ENCODE measurements around the gene HNRNPU. TPM values are rescaled to one million over a fixed set of nuclear protein-coding genes. Genes with fewer than 3 reads are reported as not detected.

Gene HNRNPU
- polyA plus RNA-seq, 1 donor from 2014 or later: 346 TPM

DNA sequence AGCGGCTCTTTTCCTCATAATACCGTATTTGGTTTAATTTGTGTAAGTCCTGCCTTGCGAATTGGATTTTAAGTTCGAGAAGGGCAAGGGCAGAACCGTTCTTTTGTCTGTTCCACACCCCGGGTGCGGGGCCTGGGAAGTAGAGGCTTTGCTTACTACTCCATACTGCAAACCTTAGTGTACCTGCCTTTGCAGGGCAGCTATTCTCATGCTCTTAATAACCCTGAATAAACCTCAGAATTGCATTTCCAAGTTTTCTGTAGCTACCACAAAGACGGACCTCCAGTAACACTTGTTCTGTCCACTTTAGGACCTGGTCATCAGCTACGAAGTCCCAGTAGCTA, 657 bp upstream of the HNRNPU start:
- TF ChIP-seq RAD21 (conservative IDR thresholded peaks at IDR 0.05) (no peak), TAF1 (IDR thresholded peaks at IDR 0.05; ENCODE audit: low read depth) (no peak), POLR2AphosphoS5 (IDR thresholded peaks at IDR 0.05) (no peak), MXI1 (conservative IDR thresholded peaks at IDR 0.05; ENCODE audit: poor library complexity, severe bottlenecking) (no peak), EP300 (conservative IDR thresholded peaks at IDR 0.05; ENCODE audit: poor library complexity, severe bottlenecking) (no peak), SMC3 (conservative IDR thresholded peaks at IDR 0.05; ENCODE audit: poor library complexity) (no peak), EZH2 (IDR thresholded peaks at IDR 0.05; ENCODE audit: borderline replicate concordance, insufficient read depth, low read length, poor library complexity, severe bottlenecking) (no peak), REST (IDR thresholded peaks at IDR 0.05; ENCODE audit: borderline replicate concordance) (no peak)
- TF ChIP-seq, protein P1, sequence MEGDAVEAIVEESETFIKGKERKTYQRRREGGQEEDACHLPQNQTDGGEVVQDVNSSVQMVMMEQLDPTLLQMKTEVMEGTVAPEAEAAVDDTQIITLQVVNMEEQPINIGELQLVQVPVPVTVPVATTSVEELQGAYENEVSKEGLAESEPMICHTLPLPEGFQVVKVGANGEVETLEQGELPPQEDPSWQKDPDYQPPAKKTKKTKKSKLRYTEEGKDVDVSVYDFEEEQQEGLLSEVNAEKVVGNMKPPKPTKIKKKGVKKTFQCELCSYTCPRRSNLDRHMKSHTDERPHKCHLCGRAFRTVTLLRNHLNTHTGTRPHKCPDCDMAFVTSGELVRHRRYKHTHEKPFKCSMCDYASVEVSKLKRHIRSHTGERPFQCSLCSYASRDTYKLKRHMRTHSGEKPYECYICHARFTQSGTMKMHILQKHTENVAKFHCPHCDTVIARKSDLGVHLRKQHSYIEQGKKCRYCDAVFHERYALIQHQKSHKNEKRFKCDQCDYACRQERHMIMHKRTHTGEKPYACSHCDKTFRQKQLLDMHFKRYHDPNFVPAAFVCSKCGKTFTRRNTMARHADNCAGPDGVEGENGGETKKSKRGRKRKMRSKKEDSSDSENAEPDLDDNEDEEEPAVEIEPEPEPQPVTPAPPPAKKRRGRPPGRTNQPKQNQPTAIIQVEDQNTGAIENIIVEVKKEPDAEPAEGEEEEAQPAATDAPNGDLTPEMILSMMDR (IDR thresholded peaks at IDR 0.05; ENCODE audit: poor library complexity, severe bottlenecking): no peak
- Histone ChIP-seq H3F3A (ENCODE audit: insufficient read depth, low read length, poor library complexity, severe bottlenecking) (peaks cover 10% of the 10 kb centered on the region), H3K4me3 (ENCODE audit: low read length) (peak overlapping the region; percentile 97), H3K4me2 (ENCODE audit: low read length) (peak overlapping the region; percentile 97), H3K9me3 (ENCODE audit: low read length) (no peaks in the 10 kb centered on the region), H3K27ac (ENCODE audit: low read length) (peak overlapping the region; percentile 100), H2AFZ (ENCODE audit: low read depth, low read length) (peak overlapping the region; percentile 70), H3K27me3 (ENCODE audit: insufficient read depth, low read depth, low read length) (no peaks in the 10 kb centered on the region), H3K9me2 (ENCODE audit: insufficient read depth, low read length) (no peaks in the 10 kb centered on the region), H4K20me1 (ENCODE audit: insufficient read depth) (peaks cover 28% of the 10 kb centered on the region), H3K36me3 (ENCODE audit: insufficient read depth, low read length) (no peaks in the 10 kb centered on the region), H3K9ac (ENCODE audit: low read length) (peak overlapping the region; percentile 89), H3K79me2 (replicated peaks; ENCODE audit: insufficient read depth, low read length) (peaks cover 37% of the 10 kb centered on the region)

DNA sequence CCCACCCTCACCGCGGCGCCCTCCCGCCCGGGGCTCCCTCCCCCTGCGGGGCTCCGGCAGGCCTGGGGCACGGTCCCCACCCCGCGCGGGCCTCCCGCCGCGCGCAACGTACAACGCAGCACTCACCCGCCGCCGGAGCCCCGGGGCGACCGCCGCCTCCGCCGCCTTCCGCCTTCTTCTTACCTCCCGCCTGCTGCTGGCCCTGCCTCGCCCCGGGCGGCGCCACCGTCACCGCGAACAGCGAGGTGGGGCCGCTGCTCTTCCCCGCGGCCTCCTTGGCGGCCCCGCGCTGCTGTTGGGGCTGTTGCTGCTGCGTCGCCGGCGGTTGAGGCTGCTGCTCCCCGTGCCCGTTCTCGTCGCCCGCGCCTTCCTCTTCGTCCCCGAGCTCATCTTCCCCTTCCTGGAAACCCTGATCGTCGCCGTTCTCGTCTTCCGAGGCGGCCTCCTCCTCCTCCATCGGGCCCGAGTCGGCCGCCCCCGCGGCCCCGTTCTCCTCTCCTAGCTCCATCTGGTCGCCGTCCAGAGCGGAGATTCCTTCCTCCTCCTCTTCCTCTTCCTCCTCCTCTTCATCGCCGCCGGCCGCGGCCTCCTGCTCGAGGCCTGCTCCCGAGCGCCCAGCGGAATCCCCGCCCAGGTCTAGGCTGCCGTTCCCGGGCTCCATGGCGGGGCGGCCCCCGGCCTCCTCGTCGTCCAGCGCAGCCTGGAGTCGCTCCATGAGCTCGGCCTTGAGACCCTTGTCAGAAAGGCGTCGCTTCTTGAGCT, 671 bp downstream of the HNRNPU start:
- TF ChIP-seq EZH2 (IDR thresholded peaks at IDR 0.05; ENCODE audit: borderline replicate concordance, insufficient read depth, low read length, poor library complexity, severe bottlenecking): no peak
- TF ChIP-seq EP300 (conservative IDR thresholded peaks at IDR 0.05; ENCODE audit: poor library complexity, severe bottlenecking): no peak
- TF ChIP-seq SMC3 (conservative IDR thresholded peaks at IDR 0.05; ENCODE audit: poor library complexity): no peak
- no peak for TF ChIP-seq MXI1 (conservative IDR thresholded peaks at IDR 0.05; ENCODE audit: poor library complexity, severe bottlenecking)
- no peak for TF ChIP-seq RAD21 (conservative IDR thresholded peaks at IDR 0.05)
- no peak for TF ChIP-seq REST (IDR thresholded peaks at IDR 0.05; ENCODE audit: borderline replicate concordance)
- TF ChIP-seq, protein P1 (IDR thresholded peaks at IDR 0.05; ENCODE audit: poor library complexity, severe bottlenecking): no peak
- no peak for TF ChIP-seq POLR2AphosphoS5 (IDR thresholded peaks at IDR 0.05)
- TF ChIP-seq TAF1 (IDR thresholded peaks at IDR 0.05; ENCODE audit: low read depth): no peak
- Histone ChIP-seq H3K9me2 (ENCODE audit: insufficient read depth, low read length) (no peaks in the 10 kb centered on the region), H3K9ac (ENCODE audit: low read length) (peak overlapping the region; percentile 100), H3K36me3 (ENCODE audit: insufficient read depth, low read length) (peaks cover 2% of the 10 kb centered on the region), H3K27me3 (ENCODE audit: insufficient read depth, low read depth, low read length) (no peaks in the 10 kb centered on the region), H3K4me2 (ENCODE audit: low read length) (no peak overlapping the region), H2AFZ (ENCODE audit: low read depth, low read length) (peak overlapping the region; percentile 70), H3K27ac (ENCODE audit: low read length) (peak overlapping the region; percentile 100), H3K79me2 (replicated peaks; ENCODE audit: insufficient read depth, low read length) (peaks cover 50% of the 10 kb centered on the region), H3K9me3 (ENCODE audit: low read length) (no peaks in the 10 kb centered on the region), H3K4me3 (ENCODE audit: low read length) (peak overlapping the region; percentile 97), H3F3A (ENCODE audit: insufficient read depth, low read length, poor library complexity, severe bottlenecking) (peaks cover 10% of the 10 kb centered on the region), H4K20me1 (ENCODE audit: insufficient read depth) (peaks cover 34% of the 10 kb centered on the region)

Measured in neural cell (in vitro differentiated cells).